ENCODE measurements around the gene SLC37A1. TPM values are rescaled to one million over a fixed set of nuclear protein-coding genes. Genes with fewer than 3 reads are reported as not detected.

SLC37A1 gene
- total and polyA plus RNA-seq, 2 of the 13 experiments (the other 11 are each of a cell fraction or from before 2014, with no cell fraction given): 0.22 to 0.40 TPM

DNA sequence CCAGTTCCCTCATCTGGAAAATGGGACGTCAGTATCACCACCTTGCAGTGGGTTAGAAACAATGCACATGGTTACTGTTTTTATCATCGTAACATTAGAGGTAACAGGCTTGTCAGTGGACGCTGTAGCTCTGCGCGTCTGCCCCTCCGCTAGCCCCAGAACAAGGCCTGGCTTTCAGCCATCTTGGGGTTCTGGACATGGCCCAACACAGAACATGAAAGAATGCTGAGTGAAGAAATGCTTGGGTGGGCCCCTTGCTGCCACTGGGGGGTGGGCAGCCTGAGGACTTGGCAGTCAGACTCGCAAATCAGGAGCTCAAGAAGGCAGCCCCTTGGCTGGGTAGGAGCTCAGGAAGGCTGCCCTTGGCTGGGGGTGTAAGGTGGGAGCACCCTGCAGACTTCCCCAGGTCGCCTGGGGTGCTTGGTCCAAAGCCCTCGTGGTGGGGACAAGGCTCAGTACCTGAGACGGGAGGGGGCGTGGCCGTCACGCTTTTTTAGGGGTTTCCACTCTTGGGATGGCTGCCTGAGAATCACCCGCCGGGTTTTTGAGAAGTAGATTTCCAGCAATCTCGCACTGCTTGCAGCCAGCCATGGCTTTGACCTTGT is 51.7 kb downstream of the SLC37A1 start:
- in situ Hi-C loops (cut with HindIII; ENCODE audit: extremely low pct_ligation_motif_present, low pct_unique_long_range_greater_than_20kb) (no loop called here), intact Hi-C loops (cut with micrococcal nuclease; ENCODE audit: unreplicated experiment) (no loop called here)
- no peaks in the 10 kb centered on the region for H3K36me3 ChIP-seq (replicated peaks in 1 of 2; ENCODE audit: control insufficient read depth in 1 of 2, insufficient read depth in 2 of 2, low read length in 2 of 2)
- no peak overlapping the region for H2AFZ ChIP-seq (ENCODE audit: low read length)
- CTCF ChIA-PET (ENCODE audit: low intra/inter-chr PET ratio, low total read pairs): no interaction called here
- peaks cover 30% of the 10 kb centered on the region for H3K4me1 ChIP-seq (ENCODE audit: insufficient read depth, low read length)
- POLR2A ChIA-PET: no interaction called here
- BruUV-seq (replicated peaks): no TSS peak
- no peak overlapping the region for H3K4me2 ChIP-seq (ENCODE audit: low read depth, low read length)
- H3K4me3 ChIP-seq (replicated peaks in 1 of 3; ENCODE audit: insufficient read depth in 1 of 3, low read depth in 2 of 3, low read length in 3 of 3): no peak overlapping the region
- 75% methylated on average over 11 of the region's 16 CpGs for WGBS (ENCODE audit: low lambda C conversion rate)
- no peaks in the 10 kb centered on the region for H3K79me2 ChIP-seq (ENCODE audit: insufficient read depth, low read length)
- no peak overlapping the region for H3K27ac ChIP-seq (ENCODE audit: extremely low read length, insufficient read depth, low read length)
- no peak for DNase-seq (ENCODE audit: low spot score)
- TF ChIP-seq, protein P1, sequence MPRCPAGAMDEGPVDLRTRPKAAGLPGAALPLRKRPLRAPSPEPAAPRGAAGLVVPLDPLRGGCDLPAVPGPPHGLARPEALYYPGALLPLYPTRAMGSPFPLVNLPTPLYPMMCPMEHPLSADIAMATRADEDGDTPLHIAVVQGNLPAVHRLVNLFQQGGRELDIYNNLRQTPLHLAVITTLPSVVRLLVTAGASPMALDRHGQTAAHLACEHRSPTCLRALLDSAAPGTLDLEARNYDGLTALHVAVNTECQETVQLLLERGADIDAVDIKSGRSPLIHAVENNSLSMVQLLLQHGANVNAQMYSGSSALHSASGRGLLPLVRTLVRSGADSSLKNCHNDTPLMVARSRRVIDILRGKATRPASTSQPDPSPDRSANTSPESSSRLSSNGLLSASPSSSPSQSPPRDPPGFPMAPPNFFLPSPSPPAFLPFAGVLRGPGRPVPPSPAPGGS (CRISPR knock-in tag; IDR thresholded peaks at IDR 0.05): no peak
- TF ChIP-seq, protein P2, sequence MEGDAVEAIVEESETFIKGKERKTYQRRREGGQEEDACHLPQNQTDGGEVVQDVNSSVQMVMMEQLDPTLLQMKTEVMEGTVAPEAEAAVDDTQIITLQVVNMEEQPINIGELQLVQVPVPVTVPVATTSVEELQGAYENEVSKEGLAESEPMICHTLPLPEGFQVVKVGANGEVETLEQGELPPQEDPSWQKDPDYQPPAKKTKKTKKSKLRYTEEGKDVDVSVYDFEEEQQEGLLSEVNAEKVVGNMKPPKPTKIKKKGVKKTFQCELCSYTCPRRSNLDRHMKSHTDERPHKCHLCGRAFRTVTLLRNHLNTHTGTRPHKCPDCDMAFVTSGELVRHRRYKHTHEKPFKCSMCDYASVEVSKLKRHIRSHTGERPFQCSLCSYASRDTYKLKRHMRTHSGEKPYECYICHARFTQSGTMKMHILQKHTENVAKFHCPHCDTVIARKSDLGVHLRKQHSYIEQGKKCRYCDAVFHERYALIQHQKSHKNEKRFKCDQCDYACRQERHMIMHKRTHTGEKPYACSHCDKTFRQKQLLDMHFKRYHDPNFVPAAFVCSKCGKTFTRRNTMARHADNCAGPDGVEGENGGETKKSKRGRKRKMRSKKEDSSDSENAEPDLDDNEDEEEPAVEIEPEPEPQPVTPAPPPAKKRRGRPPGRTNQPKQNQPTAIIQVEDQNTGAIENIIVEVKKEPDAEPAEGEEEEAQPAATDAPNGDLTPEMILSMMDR (CRISPR knock-in tag; IDR thresholded peaks at IDR 0.05): no peak
- TF ChIP-seq, protein P3, sequence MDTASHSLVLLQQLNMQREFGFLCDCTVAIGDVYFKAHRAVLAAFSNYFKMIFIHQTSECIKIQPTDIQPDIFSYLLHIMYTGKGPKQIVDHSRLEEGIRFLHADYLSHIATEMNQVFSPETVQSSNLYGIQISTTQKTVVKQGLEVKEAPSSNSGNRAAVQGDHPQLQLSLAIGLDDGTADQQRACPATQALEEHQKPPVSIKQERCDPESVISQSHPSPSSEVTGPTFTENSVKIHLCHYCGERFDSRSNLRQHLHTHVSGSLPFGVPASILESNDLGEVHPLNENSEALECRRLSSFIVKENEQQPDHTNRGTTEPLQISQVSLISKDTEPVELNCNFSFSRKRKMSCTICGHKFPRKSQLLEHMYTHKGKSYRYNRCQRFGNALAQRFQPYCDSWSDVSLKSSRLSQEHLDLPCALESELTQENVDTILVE (CRISPR knock-in tag; IDR thresholded peaks at IDR 0.05): no peak
- no peak for TF ChIP-seq ZNF800 (CRISPR knock-in tag; IDR thresholded peaks at IDR 0.05)
- TF ChIP-seq FOXC1 (CRISPR knock-in tag; IDR thresholded peaks at IDR 0.05; ENCODE audit: borderline replicate concordance): no peak
- no peak for TF ChIP-seq ZBTB7B (CRISPR knock-in tag; IDR thresholded peaks at IDR 0.05)
- TF ChIP-seq NR2F1 (CRISPR knock-in tag; IDR thresholded peaks at IDR 0.05): no peak
- no peak for TF ChIP-seq PREB (CRISPR knock-in tag; IDR thresholded peaks at IDR 0.05)
- no peak for TF ChIP-seq RAD21 (CRISPR knock-in tag; IDR thresholded peaks at IDR 0.05)
- H4K20me1 ChIP-seq (ENCODE audit: insufficient read depth, low read length): no peaks in the 10 kb centered on the region
- no peak overlapping the region for H3K9ac ChIP-seq (ENCODE audit: insufficient read depth, low read depth, low read length)
- ATAC-seq: no peak
- FAIRE-seq: no peak
- H3K27me3 ChIP-seq (ENCODE audit: control insufficient read depth in 1 of 2, insufficient read depth in 2 of 2, low read length in 2 of 2): peaks cover 0 to 3% of the 10 kb centered on the region in 2 experiments; a peak in 1 of 5 replicates
- no peaks in the 10 kb centered on the region for H3K9me3 ChIP-seq (ENCODE audit: low read length)

All from HepG2 (cell line).